ENCODE results near the gene EDRF1. TPM values are rescaled to one million over a fixed set of nuclear protein-coding genes. Genes with fewer than 3 reads are reported as not detected.

The EDRF1 gene, protein sequence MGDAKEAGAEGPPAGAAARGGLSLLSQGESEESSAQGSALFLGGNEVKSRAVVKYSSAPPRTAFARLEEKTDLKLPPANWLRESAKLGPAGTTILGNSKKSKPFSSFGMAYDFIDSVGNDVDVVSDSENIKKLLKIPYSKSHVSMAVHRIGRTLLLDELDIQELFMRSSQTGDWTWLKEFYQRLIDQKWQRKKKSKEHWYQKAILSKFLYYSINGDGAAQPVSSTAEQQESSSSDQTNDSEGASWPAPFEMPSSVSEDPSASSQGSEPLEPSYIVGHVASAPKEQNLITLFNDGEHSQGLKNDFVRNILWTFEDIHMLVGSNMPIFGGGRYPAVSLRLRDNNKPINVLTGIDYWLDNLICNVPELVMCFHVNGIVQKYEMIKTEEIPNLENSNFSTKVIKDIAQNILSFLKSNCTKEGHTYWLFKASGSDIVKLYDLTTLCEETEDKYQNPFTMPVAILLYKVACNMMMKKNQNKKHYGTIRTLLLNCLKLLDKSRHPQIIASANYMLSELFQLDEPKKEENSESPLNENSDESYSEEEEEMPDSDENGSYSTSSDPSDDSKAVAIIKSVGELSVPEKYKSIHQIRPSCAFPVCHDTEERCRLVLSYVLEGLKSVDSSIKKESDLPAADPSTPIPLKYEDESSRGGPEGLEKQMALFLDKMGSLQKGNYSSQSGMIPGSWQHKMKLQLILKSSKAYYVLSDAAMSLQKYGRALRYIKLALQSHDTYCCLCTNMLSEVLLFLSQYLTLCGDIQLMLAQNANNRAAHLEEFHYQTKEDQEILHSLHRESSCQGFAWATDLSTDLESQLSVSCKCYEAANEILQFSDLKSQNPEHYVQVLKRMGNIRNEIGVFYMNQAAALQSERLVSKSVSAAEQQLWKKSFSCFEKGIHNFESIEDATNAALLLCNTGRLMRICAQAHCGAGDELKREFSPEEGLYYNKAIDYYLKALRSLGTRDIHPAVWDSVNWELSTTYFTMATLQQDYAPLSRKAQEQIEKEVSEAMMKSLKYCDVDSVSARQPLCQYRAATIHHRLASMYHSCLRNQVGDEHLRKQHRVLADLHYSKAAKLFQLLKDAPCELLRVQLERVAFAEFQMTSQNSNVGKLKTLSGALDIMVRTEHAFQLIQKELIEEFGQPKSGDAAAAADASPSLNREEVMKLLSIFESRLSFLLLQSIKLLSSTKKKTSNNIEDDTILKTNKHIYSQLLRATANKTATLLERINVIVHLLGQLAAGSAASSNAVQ
- total RNA-seq, result 21.0 and 27.9 TPM in 2 replicates

GRCh38 chr10:125719173-125720001 lies at the start of gene EDRF1:
Gene EDRF1 (plus strand): TSS chr10:125719709. CDS start chr10:125719808, 99 bp downstream.

DNA sequence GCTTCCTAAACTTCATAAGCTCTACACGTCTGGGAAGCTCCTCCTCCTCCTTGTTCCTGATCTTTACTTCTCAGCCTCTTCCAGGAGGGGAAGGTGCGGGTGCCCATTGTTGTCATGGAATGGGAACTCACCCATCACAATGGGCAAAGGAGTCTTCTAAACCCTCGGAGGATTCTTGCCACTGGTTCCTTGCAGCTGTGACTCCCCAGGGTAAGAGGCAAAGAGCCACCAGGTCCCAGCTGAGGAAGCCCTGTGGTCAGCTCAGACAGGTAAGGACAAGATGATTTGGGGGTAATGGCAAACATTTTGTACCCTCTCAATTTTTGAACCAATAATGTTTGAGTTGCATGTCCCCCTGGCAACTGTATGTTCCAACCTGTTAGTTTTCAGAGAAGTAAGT lies 36.4 kb upstream of the EDRF1 start, which contains the start of gene TEX36:
TEX36 (minus strand) TSS at position 101 of the 400 bp plus-strand sequence. CDS start 174 bp downstream, outside the sequence.

DNA sequence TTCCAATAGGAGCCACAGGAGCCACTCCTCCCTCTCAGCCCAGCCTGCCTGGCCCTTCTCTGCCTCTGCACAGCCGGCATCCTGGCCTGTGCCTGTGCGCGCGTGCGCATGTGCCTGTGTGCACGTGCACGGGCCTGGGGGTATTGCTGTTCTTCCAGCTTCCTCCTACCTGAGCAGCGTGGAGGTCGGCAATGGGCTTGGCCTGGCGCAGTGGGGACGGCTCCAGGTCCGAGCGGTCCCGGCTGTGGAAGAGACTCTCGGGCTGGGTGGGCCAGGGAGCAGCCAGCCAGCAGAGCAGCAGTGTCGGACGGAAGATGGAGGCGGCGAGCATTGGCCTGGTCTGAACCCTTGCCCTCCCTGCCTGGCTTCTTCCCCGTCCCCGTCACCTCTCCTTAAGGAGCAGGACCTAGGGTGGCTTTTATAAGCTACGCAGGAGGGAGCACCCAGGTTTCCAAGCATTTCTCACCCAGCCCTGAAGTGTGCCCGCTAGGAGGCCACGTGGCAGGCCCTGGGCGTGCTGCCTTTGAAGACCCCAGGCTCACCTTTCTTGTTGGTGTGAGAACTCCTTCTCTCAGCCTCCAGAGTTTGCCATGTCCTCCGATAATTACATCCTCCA lies 56.1 kb downstream of the EDRF1 start, which contains the start of gene MMP21:
MMP21 (minus strand) TSS at position 331 of the 616 bp plus-strand sequence; CDS start at position 331, 0 bp downstream.

Other genes with a start within 250 kb of the EDRF1 start
- gene TEX36, start 36.5 kb upstream of the EDRF1 start, total RNA-seq, result 0.44 TPM in 1 of 2 replicates, not detected in the other
- gene MMP21, start 56.1 kb downstream of the EDRF1 start, total RNA-seq, result 0.17 TPM in 1 of 2 replicates, not detected in the other
- 65.8 and 80.7 TPM in 2 replicates for gene UROS, start 103.5 kb downstream of the EDRF1 start, total RNA-seq
- gene BCCIP, start 103.8 kb downstream of the EDRF1 start, total RNA-seq, result 28.8 and 55.6 TPM in 2 replicates
- gene DHX32, start 161.6 kb downstream of the EDRF1 start, total RNA-seq, result 28.9 and 34.5 TPM in 2 replicates
- gene FANK1, start 176.9 kb downstream of the EDRF1 start, total RNA-seq, result 1.3 and 3.1 TPM in 2 replicates

All from smooth muscle cell of trachea (primary cell).